GM19238 (cell line): ENCODE measurements around the gene LITAF.
"Not testable (repeated sequence)": the region's sequence is repeated elsewhere in the genome, so short reads cannot be mapped to it uniquely, and the experiment has no call there.

Experiments used
- DNase-seq: peaks from one replicate; pipeline ENCODE4 v3.0.0; 2011; ENCODE audit warnings: low spot score; ENCODE audit not compliant: insufficient read length

Gene LITAF

DNA sequence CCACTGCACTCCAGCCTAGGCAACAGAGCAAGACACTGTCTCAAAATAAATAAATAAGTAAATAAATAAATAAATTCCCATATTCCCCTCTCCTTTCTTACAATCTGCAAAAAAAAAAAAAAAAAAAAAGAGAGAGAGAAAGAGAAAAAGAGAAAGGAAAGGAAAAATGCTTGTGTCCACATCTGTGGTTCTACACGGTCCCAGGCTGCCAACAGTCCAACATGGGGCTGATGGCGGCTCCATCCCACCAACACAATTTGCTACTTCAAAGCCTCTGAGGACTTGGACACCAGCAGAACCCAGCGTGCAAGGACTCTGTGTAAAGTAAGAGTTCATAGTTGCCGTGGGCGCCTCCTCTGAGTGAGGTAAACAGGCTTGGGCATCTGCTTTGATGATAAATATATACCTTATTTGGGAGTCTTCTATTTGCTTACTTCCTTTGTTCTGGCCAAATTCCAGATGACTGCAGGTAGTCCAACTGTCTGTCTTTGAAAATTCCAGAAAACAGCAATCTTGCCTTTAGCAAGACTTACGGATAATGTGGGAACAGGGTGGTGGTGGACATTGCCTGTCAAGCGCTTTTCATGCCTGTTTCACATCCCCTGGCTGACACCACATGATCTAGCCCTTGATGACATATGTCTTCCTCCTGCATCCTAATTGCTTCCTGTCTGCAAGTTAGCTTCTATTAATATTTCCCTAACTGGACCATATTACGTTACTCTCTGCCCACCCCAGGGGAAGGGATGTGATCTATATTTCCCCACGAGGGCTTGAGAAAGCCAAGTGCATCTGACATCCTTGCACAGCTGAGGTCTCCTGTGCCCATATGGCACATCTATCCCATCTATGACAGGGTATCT lies 10.1 kb downstream of the LITAF start:
- peak; percentile 25 for DNase-seq

DNA sequence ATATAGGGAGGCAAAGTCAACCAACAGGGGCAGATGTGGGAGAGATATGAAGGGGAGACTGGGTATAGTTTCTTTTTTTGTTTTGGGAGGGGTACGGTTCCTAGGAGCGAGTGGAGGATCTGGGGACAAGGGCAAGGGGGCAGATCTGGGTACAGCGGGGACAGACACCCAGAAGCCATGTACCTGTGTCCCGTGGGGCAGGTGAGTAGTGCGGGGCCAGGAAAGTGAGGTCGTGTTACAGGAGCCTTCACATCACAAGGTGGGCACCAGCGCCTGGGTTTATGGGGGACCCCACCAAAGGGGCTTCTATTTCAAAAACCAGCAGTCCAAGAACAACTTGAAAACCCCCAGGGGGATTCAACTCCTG lies 11.5 kb downstream of the LITAF start:
- no peak for DNase-seq

DNA sequence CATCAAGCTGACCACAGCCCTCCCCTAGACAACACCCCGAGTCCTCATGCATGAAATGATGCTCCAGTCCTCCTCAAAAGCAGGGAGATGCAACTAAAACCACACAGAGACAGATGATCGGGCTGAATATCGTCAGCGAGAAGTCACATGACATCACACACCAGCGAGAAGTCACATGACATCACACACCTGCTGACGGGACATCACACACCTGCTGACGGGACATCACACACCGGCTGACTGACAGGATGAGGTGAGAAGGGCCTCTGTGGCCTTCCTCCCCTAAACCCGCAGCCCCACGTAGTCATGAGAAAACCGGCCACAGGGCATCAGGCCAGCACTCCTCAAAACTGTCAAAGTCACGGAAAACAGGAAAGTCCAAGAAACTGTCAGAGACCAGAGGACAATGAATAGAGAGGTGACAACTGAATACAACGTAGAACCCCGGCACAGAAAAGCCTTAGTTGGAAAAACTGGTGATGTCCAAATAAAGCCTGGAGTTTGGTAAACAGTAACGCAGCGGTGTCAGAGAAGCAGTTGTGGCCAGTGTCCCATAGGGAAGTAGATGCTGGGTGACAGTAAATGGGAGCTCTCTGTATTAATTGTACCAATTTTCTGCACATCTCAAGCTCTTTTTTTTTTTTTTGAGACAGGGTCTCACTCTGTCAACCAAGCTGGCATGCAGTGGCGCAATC lies 14.3 kb downstream of the LITAF start:
- DNase-seq: no peak

DNA sequence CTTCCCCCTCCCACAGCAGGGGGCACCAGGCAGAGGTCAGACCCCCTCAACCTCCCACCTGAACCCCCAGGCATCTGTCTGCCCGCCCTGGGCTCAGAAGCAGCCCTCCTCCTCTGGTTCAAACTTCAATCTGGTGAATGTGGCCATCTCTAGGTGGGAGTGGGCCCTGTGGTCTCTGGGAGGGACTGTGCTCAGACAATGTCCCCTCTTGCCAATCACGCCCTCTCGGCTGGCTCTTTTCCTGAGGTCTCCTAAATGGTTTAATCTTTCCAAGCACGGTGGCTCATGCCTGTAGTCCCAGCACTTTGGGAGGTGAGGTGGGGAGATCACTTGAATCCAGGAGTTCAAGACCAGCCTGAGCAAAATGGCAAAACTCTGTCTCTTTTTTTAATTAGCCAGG lies 15.2 kb downstream of the LITAF start:
- DNase-seq: no peak

DNA sequence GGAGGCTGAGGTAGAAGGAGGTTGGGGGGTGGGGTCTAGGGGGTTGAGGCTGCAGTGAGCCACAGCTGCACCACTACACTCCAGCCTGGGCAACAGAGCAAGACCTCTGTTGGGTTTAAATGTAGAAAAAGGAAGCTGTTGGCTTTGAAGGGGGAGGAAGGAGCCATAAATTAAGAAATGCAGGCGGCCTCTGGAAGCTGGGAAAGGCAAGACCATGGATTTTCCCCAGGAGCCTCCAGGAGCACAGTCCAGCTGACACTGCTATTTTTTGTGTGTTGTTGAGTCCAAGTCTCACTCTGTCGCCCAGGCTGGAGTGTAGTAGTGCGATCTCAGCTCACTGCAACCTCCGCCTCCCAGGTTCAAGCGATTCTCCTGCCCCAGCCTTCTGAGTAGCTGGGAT lies 15.9 kb downstream of the LITAF start:
- DNase-seq: no peak

DNA sequence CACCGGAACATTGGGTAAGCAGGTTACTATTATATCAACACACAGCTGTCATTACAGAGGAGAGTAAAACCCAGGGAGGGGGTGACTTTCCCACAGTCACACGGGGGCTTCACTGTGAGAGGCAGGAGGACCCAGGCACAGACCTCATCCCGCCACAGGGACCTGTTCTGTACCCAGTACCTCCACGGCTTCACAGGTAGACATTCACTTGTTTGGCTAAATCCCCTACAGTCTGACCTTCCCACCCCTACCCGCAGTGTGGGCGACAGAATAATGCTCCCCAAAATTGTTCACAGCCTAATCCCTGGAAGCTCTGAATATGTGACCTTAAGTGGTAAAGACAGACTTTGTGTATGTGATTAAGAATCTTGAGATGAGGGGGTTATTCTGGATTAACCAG lies 16.5 kb downstream of the LITAF start:
- no peak for DNase-seq

DNA sequence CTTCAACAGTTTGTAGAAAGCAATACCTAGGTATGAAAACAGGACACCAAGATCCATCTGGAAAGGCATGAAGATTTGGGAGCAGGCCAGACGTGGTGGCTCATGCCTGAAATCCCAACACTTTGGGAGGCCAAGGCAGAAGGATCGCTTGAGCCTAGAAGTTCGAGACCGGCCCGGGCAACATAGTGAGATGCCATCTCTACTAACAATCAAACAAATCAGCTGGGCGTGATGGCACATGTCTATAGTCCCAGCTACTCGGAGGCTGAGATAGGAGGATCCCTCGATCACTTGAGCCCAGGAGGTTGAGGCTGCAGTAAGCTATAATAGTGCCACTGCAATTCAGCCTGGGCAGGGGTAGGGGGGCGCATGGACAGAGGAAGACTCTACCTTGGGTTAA lies 20.3 kb downstream of the LITAF start:
- no peak for DNase-seq

DNA sequence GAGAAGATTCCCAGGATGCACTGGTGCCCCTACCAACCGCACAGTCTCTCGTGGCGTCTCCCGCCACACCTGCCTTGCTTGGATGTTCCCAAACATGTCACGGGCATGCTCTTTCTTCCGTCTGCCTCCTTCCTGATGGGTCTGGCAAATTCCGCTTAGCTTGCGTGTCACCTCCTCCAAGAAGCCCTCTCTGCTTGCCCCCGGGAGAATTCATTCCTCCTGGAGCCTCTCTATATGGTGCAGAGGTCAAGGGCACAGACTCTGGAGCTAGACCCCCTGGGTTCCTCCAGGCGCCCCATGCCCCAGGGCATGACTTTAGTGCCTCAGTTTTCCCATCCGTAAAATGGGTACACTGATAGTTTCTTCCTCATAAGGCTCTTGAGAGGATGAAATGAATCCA lies 21.1 kb downstream of the LITAF start:
- DNase-seq: no peak

DNA sequence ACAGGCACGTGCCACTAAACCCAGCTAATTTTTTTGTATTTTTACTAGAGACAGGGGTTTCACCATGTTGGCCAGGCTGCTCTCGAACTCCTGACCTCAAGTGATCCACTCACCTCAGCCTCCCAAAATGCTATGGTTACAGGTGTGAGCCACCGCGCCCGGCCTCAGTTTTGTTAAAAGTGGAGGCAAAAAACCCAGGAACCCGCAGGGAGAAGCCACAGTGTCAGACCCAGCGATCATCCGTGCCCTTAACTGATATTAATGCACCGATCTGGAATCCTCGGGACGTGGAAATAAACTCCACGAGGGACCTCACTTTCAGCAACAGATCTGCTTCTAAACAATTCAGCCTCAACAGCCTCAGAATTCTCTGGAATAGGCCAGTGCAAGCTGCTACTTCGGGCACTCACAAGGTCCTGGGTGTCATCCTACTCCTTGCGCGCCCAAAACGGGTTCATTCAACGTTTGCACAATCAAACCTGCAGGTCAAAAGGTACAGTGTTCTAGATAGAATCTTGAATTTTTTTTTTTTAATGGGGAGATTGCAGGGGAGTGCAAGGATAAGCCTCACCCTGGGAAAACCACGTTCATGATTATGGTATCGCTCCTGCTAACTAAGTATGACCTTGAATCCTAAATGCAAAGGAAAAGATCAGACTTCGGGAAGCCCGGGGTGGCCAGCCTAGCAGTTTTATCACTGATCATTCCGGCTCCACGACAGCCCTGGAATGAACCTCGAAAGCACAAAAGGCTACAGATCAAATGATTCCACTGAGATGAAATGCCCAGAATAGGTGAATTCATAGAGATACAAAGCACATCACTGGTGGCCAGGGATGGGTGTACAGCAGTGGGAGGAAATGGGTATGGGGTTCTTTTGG lies 22.4 kb downstream of the LITAF start:
- DNase-seq: no peak

DNA sequence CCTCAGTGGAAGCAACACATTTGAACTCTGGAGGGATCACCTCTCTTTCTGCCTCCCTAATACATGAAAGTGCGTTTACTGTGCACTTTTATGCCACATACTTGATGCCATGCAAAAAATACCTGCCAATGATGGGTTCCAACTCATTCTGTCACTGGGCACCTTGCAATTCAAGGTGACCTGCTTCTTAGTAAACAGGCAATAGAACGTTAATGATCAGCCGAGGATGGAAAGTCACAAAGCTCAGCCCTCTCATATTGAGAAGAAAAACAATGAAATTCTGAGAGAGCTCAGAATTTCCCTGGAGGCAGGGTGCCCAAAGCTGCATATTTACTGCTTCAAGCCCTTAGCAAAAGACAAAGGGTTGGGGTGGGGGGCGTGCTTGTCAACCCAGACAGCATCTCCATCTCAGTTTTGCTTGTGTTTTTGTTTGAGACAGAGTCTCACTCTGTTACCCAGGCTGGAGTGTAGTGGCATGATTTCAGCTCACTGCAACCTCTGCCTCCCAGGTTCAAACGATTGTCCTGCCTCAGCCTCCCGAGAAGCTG lies 23.2 kb downstream of the LITAF start:
- DNase-seq: no peak

DNA sequence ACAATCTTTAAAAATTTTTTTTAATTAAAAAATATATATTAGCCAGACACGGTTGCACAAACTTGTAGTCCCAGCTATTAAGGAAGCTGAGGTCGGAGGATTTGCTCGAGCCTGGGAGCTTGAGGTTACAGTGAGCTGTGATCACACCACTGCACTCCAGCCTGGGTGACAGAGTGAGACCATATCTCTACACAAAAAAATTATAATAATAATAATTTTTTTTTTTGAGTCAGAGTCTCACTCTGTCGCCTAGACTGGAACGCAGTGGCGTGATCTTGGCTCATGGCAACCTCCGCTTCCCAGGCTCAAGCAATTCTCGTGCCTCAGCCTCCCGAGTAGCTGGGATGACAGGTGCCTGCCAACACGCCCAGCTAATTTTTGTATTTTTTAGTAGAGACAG lies 23.8 kb downstream of the LITAF start:
- DNase-seq: no peak

DNA sequence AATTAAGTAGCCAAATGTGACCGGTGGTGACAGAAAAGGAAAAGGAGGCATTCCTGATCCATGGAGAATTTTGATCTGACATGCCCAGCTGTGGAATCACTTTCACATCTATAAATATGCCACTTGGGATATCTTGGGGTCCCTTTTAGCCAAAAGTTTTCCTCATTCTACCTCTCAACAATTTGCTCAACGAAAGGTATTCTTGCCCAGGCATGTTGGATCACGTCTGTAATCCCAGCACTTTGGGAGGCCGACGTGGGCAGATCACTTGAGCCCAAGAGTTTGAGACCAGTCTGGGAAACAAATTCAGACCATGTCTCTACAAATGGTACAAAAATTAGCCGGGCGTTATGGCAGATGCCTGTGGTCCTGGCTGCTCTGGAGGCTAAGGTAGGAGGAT lies 24.3 kb downstream of the LITAF start:
- DNase-seq: no peak

DNA sequence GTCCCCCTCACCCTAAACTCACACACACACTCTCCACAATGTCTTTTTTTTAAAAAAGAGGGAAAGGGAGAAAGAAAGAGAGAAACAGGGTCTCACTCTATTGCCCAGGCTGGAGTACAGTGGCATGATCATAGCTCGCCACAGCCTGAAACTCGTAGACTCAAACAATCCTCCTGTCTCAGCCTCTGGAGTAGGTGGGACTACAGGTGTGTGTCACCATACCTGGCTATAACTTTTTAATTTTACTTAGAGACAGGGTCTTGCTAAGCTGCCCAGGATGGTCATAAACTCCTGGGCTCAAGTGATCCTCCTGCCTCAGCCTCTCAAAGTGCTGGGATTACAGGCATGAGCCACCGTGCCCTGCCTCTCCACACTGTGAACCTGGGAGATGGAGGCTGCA lies 24.9 kb downstream of the LITAF start:
- DNase-seq: no peak

DNA sequence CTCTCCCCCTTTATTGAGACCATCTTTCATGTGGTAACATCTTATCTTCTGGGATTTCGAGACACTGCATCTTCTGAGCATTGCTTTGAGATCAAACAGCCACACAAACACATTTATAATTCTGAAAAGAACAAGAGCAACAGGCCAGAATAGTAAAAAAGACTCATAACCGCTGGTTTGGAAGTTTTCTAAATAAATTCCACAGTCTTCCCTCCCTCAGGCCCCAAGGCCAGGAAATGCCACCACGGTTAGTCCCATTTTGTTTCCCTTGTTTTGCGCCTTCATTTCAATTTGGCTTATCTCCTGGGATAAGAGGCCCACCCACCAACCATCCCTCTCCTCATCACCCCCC lies 25.3 kb downstream of the LITAF start:
- no peak for DNase-seq

DNA sequence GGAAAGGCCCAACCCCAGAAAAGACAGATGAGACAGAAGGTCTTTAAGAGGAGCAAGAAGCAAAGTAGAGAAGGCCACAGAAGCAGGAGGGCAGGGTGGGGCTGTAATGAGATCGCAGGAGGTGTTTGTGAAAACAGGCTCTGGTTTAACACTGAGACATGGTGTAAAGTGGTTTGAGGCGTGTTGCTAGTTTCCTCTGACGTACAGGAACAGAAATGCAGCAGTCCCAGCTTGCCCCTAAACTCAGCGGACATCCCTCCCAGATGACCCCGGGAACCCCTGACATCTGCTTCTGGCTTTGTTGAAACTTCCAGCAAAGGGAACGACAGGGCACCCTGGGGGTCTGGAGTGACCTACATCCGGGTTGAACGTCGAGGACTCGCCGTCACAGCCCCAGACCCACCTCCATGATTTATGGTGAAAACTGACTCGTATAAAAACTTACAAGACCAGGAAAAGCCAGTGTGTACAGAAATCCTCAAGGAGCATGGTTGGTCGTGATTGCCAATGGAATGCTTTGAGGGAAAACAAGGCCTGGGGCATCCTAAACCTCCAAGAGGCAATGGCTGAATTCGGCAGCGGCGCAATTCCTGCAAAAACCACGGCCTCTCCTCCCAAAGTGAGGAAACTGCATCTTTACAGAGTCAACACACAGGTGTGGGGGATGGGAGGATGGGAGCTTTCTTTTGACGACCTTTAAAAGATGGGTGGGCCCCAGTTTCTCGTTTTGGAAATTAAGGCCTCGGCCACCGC lies 25.8 kb downstream of the LITAF start:
- DNase-seq: no peak

DNA sequence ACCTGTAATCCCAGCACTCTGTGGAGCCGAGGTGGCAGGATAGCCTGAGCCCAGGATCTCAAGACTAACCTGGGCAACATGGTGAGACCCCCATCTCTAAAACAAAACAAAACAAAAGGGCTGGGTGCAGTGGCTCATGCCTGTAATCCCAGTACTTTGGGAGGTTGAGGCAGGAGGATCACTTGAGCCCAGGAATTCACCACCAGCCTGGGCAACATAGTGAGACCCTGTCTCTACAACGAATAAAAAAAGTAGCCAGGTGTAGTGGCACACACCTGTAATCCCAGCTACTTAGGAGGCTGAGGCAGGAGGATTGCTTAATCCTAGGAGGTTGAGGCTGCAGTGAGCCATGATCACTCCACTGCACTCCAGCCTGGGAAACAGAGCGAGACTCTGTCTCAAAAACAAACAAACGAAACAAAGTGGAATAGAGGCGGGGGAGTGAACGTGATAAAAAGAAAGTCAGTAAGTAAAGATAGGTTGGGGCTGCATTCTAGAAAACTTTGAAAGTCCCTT lies 28.4 kb downstream of the LITAF start:
- not testable (repeated sequence) for DNase-seq

DNA sequence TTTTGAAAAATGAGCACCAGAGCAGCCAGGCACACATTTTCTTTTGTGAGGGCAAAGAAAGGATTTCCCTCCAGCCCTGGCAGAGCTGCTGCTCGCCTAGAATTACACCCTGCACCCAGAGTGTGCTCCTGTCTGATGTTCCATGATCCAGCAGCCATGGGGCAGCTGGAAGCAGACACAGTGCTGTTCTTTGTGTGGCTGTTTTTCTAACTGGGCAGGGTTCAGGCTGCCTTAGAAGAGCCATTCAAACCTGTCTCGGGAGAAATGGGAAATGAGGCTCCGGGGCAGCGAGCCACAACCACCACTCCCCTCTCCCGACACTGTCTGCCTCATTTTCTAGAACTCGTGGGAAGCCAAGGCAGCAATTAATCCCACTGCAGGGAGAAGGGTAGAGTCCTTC lies 28.9 kb downstream of the LITAF start:
- no peak for DNase-seq

DNA sequence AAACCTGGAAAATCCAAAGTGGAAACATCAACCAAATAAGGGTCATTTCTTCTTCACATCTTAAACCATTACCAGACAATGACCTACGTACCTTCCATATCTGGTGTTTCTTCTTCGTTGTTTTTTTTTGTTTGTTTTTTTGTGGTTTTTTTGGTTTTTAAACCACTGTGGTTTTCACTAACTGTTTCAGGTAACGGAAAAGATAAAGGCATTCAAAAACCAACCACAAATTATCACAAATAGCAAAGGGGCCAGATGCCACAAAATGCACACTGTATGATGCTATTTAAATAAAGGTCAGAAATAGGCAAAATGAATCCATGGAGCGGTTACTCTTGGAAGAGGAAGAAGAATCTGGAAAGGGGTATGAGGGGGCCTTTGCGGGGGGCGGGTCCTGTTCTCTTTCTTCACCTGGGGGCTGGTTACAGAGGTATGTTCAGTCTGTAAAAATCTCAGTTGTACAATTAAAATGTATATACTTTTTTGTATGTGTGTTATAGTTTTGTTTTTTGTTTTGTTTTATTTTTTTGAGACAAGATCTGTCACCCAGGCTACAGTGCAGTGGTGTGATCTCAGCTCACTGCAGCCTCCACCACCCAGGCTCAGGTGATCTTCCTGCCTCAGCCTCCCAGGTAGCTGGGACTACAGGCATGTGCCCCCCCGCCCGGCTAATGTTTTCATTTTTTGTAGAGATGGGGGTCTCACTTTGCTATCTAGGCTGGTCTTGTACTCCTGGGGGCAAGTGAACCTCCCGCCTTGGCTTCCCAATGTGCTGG lies 29.6 kb downstream of the LITAF start:
- no peak for DNase-seq

DNA sequence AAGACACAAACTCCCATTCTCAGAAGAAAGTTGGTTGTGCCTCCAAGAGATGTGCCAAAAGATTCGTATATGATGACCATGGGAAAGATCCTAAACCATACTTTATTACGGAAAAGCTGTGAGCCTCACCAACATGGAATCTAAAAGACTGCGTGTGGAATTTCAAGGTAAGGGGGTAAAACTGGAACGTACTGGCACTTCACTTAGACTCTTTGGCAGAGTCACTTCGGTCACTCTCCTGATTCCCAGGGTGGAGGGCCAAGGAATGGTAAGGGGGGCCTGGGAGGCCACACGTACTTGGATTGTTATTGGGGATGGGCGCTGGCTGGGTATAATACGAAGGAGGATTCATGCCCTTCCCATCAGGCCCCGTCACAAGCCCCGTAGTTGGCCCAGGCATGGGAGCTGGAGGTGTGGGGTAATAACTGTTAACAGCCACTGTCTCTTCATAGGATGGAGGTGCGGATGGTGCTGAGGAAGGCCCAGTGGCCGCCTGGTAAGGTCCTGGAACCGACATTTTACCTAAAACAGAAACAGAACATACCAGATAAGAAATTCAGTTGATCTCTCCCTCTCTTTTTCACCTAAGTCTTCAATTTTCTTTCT lies 30.4 kb downstream of the LITAF start:
- no peak for DNase-seq

DNA sequence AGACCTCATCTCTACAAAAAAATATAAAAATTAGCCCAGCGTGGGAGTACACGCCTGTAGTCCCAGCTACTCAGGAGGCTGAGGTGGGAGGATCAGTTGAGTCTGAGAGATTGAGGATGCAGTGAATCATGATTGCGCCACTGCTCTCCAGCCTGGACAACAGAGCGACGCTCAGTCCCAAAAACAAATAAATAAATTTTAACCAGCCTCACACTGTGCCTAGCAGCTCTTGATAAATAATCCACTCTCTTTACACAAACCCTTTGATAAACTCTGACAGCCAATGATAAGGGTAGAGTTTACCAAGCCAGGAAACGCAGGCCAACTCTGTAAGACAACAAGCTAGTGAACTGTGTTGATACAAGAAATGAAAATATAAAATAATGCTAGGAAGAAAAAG lies 32.7 kb downstream of the LITAF start:
- no peak for DNase-seq
